A549 (cell line): ENCODE results near the gene PLEKHF1. TPM values are rescaled to one million over a fixed set of nuclear protein-coding genes. Genes with fewer than 3 reads are reported as not detected.

Experiments used
- ATAC-seq, 2 experiments: fragments of 200-7000 bp in 1 of 2; fragments of >200 bp in 1 of 2; cut with Nextera tagmentation in 1 of 2; cut with Tn5 transposase in 1 of 2; 3 replicates each; pipeline versions ENCODE4 v1.8.0 to v1.9.1; 2018 to 2020; ENCODE audit warnings: mild to moderate bottlenecking in 1 of 2, moderate library complexity in 1 of 2
- CTCF ChIA-PET: fragments of 300-600 bp; sonication (Branson Sonifier 250); formaldehyde crosslinking; extraction: SDS; loops from one replicate; lab custom pipeline; 2021; ENCODE audit warnings: antibody characterized with exemption, inconsistent platforms; lab: Yijun Ruan, JAX
- POLR2A ChIA-PET: fragments of 350-600 bp; formaldehyde crosslinking; extraction: SDS; loops from one replicate; lab custom pipeline; 2021; ENCODE audit warnings: antibody characterized with exemption, inconsistent platforms; lab: Yijun Ruan, JAX
- DNase-seq, 2 experiments: peaks; one replicate each; pipeline versions ENCODE4 v3.0.0 to v3.0.0-alpha.2; 2011 to 2016; ENCODE audit warnings: low read depth in 1 of 2, low spot score in 1 of 2
- FAIRE-seq: peaks from 2 replicates; lab custom pipeline; 2011; peaks lifted over from hg19 to GRCh38; lab: Jason Lieb, UNC
- H3K27ac ChIP-seq, 2 experiments: fragments of >200 bp; sonication (Bioruptor Twin); formaldehyde crosslinking; 3 replicates each; pipeline ENCODE4 v1.5.1; 2016 to 2017
- H3K4me1 ChIP-seq: fragments of >200 bp; sonication (Bioruptor Twin); formaldehyde crosslinking; 3 replicates; pipeline ENCODE4 v1.6.1; 2016
- H3K4me2 ChIP-seq: fragments of >200 bp; sonication (Bioruptor Twin); formaldehyde crosslinking; 3 replicates; pipeline ENCODE4 v1.6.1; 2016
- H3K4me3 ChIP-seq: fragments of >200 bp; sonication (Bioruptor Twin); formaldehyde crosslinking; 3 replicates; pipeline ENCODE4 v1.5.1; 2016
- H3K9me3 ChIP-seq: fragments of >200 bp; sonication (Bioruptor Twin); formaldehyde crosslinking; 3 replicates; pipeline ENCODE4 v1.6.1; 2016
- EHMT2 ChIP-seq: fragments of 200-600 bp; sonication (generic); IDR thresholded peaks from 2 replicates; pipeline ENCODE4 v1.6.1; 2016; ENCODE audit warnings: antibody characterized with exemption, low read depth, mild to moderate bottlenecking, moderate library complexity
- EP300 ChIP-seq, 2 experiments: fragments of >200 bp; sonication (Bioruptor Twin); formaldehyde crosslinking; IDR thresholded peaks; 2 replicates in 1 of 2; 3 replicates in 1 of 2; pipeline ENCODE4 v1.6.1; 2016 to 2017
- FOSL2 ChIP-seq, 2 experiments: fragments of 450-650 bp in 1 of 2; fragments of >200 bp in 1 of 2; sonication (Bioruptor Twin) in 1 of 2; formaldehyde crosslinking; IDR thresholded peaks; 2 replicates each; pipeline versions ENCODE4 v1.5.0 to v1.6.1; 2016 to 2020; ENCODE audit warnings: mild to moderate bottlenecking in 1 of 2, moderate library complexity in 1 of 2
- MAZ ChIP-seq: fragments of 150-350 bp; IDR thresholded peaks from 2 replicates; pipeline ENCODE4 v1.6.1; 2014; ENCODE audit warnings: antibody characterized with exemption, low read depth, low read length, borderline replicate concordance
- MYC ChIP-seq: IDR thresholded peaks from 2 replicates; pipeline ENCODE4 v1.6.1; 2012; ENCODE audit warnings: mild to moderate bottlenecking, inconsistent platforms, low read length, improper control_type of control experiment, borderline replicate concordance
- PHF8 ChIP-seq: fragments of 200-600 bp; sonication (generic); IDR thresholded peaks from 2 replicates; pipeline ENCODE4 v1.6.1; 2016; ENCODE audit warnings: low read depth, mild to moderate bottlenecking, antibody characterized with exemption, moderate library complexity, borderline replicate concordance
- POLR2AphosphoS2 ChIP-seq: conservative IDR thresholded peaks from 2 replicates; pipeline ENCODE4 v1.6.1; 2012; ENCODE audit warnings: low read length, improper control_type of control experiment, inconsistent platforms
- RNF2 ChIP-seq: fragments of 200-600 bp; sonication (generic); IDR thresholded peaks from 2 replicates; pipeline ENCODE4 v1.6.1; 2016; ENCODE audit warnings: low read depth, mild to moderate bottlenecking, antibody characterized with exemption, moderate library complexity, borderline replicate concordance
- TP53 ChIP-seq: fragments of 250-450 bp; sonication (Bioruptor Pico); IDR thresholded peaks from 2 replicates; pipeline ENCODE4 v1.5.0; 2021; ENCODE audit warnings: mild to moderate bottlenecking, moderate library complexity
- ZC3H11A ChIP-seq: fragments of 450-650 bp; IDR thresholded peaks from 2 replicates; pipeline ENCODE4 v1.6.1; 2014; ENCODE audit warnings: antibody characterized with exemption, mild to moderate bottlenecking
- ZSCAN20 ChIP-seq: fragments of 250-450 bp; sonication (Bioruptor Pico); IDR thresholded peaks from 2 replicates; pipeline ENCODE4 v1.8.0; 2022; ENCODE audit warnings: mild to moderate bottlenecking, moderate library complexity
- WGBS: methylation state at CpG from one replicate; pipeline ENCODE4 v1.1.6; 2017; ENCODE audit errors: missing lambda C conversion rate; 5-methylcytosine and 5-hydroxymethylcytosine counted together
- polyA plus RNA-seq, 4 experiments: library from polyadenylated mRNA; depleted of rRNA in 3 of 4; stranded (reverse); fragments of >200 nt; fragmentation: RNase III in 1 of 4; extraction: RNeasy Plus Mini Kit Qiagen cat#74134 plus additional on column Dnase treatment in 1 of 4; gene quantifications; 2 replicates in 3 of 4; 3 replicates in 1 of 4; pipeline ENCODE4 v1.2.3, GENCODE V29; 2011 to 2017
- TF ChIP-seq, protein P1 (sequence below): IDR thresholded peaks from 2 replicates; pipeline ENCODE4 v1.6.1; 2012
- TF ChIP-seq, protein P2 (sequence below): fragments of >200 bp; sonication (Bioruptor Twin); formaldehyde crosslinking; IDR thresholded peaks from 3 replicates; pipeline ENCODE4 v1.5.1; 2016
- TF ChIP-seq, protein P3 (sequence below): fragments of >200 bp; sonication (Bioruptor Twin); formaldehyde crosslinking; IDR thresholded peaks from 3 replicates; pipeline ENCODE4 v1.6.1; 2016
- TF ChIP-seq, protein P4 (sequence below): fragments of 150-350 bp; IDR thresholded peaks from 2 replicates; pipeline ENCODE4 v1.6.1; 2014; ENCODE audit warnings: low read depth, mild to moderate bottlenecking, low read length
- TF ChIP-seq, protein P5 (sequence below): fragments of 200-600 bp; sonication (generic); IDR thresholded peaks from 2 replicates; pipeline ENCODE4 v1.6.1; 2016; ENCODE audit warnings: antibody characterized with exemption, mild to moderate bottlenecking, moderate library complexity
- TF ChIP-seq, protein P6 (sequence below): fragments of 450-650 bp; IDR thresholded peaks from 2 replicates; pipeline ENCODE4 v1.6.1; 2014; ENCODE audit warnings: antibody characterized with exemption

PLEKHF1 gene
- polyA plus RNA-seq, 2 of the 4 experiments (the other 2 are of a cell fraction) = 2.1 to 4.1 TPM

DNA sequence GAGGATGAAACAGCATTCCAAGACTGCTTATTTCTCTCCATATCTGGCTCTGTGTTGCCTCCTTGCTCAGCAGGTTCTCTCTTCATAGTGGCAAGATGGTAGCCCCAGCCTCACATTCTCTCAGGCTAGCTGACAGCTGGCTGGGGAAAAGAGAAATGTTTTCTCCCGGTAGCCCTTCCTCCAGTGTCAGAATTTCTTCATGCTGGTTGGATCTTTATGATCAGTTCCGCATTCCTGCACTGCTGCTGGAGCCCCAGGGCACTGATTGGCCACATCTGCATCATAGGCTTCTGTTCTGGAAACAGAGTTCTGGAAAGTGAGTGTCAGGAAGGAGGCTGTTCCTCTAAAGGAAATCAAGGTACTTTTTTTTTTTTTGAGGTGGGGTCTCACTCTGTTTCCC lies 34.6 kb upstream of the PLEKHF1 start:
- no peak overlapping the region for H3K4me3 ChIP-seq
- H3K9me3 ChIP-seq = no peaks in the 10 kb centered on the region
- DNase-seq (no peak), ATAC-seq (no peak), FAIRE-seq (no peak)
- POLR2A ChIA-PET = interaction anchor here (1.0 kb wide), 1 partner anchor 24 kb away, joined by 4 read pairs; the partner anchor contains the start of gene POP4
- H3K4me2 ChIP-seq = no peak overlapping the region
- TF ChIP-seq MYC (no peak), EP300 (IDR thresholded peaks at IDR 0.05) (no peak), PHF8 (no peak), FOSL2 (IDR thresholded peaks at IDR 0.05) (no peak), FOSL2 (CRISPR knock-in tag; IDR thresholded peaks at IDR 0.05) (no peak), EHMT2 (no peak), ZSCAN20 (CRISPR knock-in tag) (no peak), POLR2AphosphoS2 (no peak), RNF2 (no peak), TP53 (no peak), MAZ (no peak), ZC3H11A (no peak)
- TF ChIP-seq, protein P1, sequence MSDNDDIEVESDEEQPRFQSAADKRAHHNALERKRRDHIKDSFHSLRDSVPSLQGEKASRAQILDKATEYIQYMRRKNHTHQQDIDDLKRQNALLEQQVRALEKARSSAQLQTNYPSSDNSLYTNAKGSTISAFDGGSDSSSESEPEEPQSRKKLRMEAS = no peak
- TF ChIP-seq, protein P2, sequence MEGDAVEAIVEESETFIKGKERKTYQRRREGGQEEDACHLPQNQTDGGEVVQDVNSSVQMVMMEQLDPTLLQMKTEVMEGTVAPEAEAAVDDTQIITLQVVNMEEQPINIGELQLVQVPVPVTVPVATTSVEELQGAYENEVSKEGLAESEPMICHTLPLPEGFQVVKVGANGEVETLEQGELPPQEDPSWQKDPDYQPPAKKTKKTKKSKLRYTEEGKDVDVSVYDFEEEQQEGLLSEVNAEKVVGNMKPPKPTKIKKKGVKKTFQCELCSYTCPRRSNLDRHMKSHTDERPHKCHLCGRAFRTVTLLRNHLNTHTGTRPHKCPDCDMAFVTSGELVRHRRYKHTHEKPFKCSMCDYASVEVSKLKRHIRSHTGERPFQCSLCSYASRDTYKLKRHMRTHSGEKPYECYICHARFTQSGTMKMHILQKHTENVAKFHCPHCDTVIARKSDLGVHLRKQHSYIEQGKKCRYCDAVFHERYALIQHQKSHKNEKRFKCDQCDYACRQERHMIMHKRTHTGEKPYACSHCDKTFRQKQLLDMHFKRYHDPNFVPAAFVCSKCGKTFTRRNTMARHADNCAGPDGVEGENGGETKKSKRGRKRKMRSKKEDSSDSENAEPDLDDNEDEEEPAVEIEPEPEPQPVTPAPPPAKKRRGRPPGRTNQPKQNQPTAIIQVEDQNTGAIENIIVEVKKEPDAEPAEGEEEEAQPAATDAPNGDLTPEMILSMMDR = no peak
- TF ChIP-seq, protein P3, sequence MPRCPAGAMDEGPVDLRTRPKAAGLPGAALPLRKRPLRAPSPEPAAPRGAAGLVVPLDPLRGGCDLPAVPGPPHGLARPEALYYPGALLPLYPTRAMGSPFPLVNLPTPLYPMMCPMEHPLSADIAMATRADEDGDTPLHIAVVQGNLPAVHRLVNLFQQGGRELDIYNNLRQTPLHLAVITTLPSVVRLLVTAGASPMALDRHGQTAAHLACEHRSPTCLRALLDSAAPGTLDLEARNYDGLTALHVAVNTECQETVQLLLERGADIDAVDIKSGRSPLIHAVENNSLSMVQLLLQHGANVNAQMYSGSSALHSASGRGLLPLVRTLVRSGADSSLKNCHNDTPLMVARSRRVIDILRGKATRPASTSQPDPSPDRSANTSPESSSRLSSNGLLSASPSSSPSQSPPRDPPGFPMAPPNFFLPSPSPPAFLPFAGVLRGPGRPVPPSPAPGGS = no peak
- TF ChIP-seq, protein P4, sequence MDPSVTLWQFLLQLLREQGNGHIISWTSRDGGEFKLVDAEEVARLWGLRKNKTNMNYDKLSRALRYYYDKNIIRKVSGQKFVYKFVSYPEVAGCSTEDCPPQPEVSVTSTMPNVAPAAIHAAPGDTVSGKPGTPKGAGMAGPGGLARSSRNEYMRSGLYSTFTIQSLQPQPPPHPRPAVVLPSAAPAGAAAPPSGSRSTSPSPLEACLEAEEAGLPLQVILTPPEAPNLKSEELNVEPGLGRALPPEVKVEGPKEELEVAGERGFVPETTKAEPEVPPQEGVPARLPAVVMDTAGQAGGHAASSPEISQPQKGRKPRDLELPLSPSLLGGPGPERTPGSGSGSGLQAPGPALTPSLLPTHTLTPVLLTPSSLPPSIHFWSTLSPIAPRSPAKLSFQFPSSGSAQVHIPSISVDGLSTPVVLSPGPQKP = no peak
- TF ChIP-seq, protein P5, sequence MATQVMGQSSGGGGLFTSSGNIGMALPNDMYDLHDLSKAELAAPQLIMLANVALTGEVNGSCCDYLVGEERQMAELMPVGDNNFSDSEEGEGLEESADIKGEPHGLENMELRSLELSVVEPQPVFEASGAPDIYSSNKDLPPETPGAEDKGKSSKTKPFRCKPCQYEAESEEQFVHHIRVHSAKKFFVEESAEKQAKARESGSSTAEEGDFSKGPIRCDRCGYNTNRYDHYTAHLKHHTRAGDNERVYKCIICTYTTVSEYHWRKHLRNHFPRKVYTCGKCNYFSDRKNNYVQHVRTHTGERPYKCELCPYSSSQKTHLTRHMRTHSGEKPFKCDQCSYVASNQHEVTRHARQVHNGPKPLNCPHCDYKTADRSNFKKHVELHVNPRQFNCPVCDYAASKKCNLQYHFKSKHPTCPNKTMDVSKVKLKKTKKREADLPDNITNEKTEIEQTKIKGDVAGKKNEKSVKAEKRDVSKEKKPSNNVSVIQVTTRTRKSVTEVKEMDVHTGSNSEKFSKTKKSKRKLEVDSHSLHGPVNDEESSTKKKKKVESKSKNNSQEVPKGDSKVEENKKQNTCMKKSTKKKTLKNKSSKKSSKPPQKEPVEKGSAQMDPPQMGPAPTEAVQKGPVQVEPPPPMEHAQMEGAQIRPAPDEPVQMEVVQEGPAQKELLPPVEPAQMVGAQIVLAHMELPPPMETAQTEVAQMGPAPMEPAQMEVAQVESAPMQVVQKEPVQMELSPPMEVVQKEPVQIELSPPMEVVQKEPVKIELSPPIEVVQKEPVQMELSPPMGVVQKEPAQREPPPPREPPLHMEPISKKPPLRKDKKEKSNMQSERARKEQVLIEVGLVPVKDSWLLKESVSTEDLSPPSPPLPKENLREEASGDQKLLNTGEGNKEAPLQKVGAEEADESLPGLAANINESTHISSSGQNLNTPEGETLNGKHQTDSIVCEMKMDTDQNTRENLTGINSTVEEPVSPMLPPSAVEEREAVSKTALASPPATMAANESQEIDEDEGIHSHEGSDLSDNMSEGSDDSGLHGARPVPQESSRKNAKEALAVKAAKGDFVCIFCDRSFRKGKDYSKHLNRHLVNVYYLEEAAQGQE = no peak
- TF ChIP-seq, protein P6, sequence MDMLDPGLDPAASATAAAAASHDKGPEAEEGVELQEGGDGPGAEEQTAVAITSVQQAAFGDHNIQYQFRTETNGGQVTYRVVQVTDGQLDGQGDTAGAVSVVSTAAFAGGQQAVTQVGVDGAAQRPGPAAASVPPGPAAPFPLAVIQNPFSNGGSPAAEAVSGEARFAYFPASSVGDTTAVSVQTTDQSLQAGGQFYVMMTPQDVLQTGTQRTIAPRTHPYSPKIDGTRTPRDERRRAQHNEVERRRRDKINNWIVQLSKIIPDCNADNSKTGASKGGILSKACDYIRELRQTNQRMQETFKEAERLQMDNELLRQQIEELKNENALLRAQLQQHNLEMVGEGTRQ = no peak
- H3K4me1 ChIP-seq = no peaks in the 10 kb centered on the region
- CTCF ChIA-PET = interaction anchor here (1.3 to 15.9 kb wide), 2 partner anchors 10 to 20 kb away, joined by 8 to 282 read pairs; partner anchors contain the start of gene POP4
- no peak overlapping the region for H3K27ac ChIP-seq
- WGBS = 26% methylated on average over 2 of the region's 2 CpGs
